IPS DF 6.9 (cell line): ENCODE data around the gene CPEB3.
"Not testable (repeated sequence)": the region's sequence is repeated elsewhere in the genome, so short reads cannot be mapped to it uniquely, and the experiment has no call there.

Experiments used
- DNase-seq: peaks from one replicate; pipeline ENCODE4 v3.0.0-alpha.2; 2013; ENCODE audit warnings: low read depth, low spot score
- H3K27ac ChIP-seq: one replicate; pipeline ENCODE4 v1.5.1; 2013; ENCODE audit warnings: low read length, control low read depth
- H3K27me3 ChIP-seq: 2 replicates; pipeline ENCODE4 v1.6.1; 2013; ENCODE audit warnings: mild to moderate bottlenecking, low read length; ENCODE audit not compliant: control insufficient read depth, insufficient read depth
- H3K36me3 ChIP-seq: 2 replicates; pipeline ENCODE4 v1.6.1; 2013; ENCODE audit warnings: low read length; ENCODE audit not compliant: control insufficient read depth, insufficient read depth
- H3K4me1 ChIP-seq: 2 replicates; pipeline ENCODE4 v1.6.1; 2013; ENCODE audit warnings: low read length; ENCODE audit not compliant: control insufficient read depth, insufficient read depth
- H3K4me3 ChIP-seq: 2 replicates; pipeline ENCODE4 v1.5.1; 2013; ENCODE audit warnings: mild to moderate bottlenecking, low read length
- H3K9me3 ChIP-seq: 2 replicates; pipeline ENCODE4 v1.6.1; 2013; ENCODE audit warnings: low read length, inconsistent platforms; ENCODE audit not compliant: control insufficient read depth, insufficient read depth
- WGBS: extraction: QIAGEN DNeasy Blood & Tissue Kit; methylation state at CpG from one replicate; pipeline ENCODE4 v1.1.7; 2013; ENCODE audit warnings: mixed read lengths, missing lambda C conversion rate; ENCODE audit not compliant: insufficient read length, insufficient coverage; 5-methylcytosine and 5-hydroxymethylcytosine counted together

CPEB3 gene

DNA sequence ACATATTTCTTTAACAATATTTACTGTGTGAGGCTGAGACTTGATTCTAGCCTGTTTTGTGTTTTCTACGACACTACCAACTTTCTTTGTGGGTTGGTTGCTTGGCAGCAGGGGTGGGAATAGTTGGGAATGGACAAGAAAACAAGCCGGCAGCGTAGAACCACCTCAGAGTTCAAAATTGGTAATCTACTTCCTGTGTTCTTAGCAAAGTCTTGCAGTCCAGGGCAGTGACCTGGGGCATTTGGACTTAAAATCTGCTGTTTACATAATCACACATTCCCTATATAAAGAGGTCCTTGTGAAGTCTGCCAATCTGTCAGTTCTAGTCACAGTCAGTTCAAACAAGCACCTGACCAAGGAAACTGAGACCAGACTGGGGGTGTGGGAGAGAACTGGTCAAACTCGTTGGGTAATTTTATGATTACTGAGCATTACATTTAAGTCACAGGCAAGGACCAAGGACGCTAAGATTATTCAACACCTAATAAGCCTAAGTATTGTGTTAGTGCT, 167.9 kb downstream of the CPEB3 start:
- H3K36me3 ChIP-seq, result no peaks in the 10 kb centered on the region
- no CpG with 5 or more reads among the region's 5 CpGs for WGBS
- H3K4me3 ChIP-seq, result no peak overlapping the region
- no peak overlapping the region for H3K27ac ChIP-seq
- no peaks in the 10 kb centered on the region for H3K9me3 ChIP-seq
- no peaks in the 10 kb centered on the region for H3K27me3 ChIP-seq
- DNase-seq, result no peak
- no peaks in the 10 kb centered on the region for H3K4me1 ChIP-seq

- no peaks in the 10 kb centered on the region for H3K4me1 ChIP-seq
- no peaks in the 10 kb centered on the region for H3K9me3 ChIP-seq
- no peak overlapping the region for H3K27ac ChIP-seq
- no peaks in the 10 kb centered on the region for H3K36me3 ChIP-seq
- no peak for DNase-seq
- no CpG with 5 or more reads among the region's 3 CpGs for WGBS
- no peaks in the 10 kb centered on the region for H3K27me3 ChIP-seq
- H3K4me3 ChIP-seq, result no peak overlapping the region
These were observed 169.0 kb downstream of the CPEB3 start for GRCh38 chr10:92121686-92122492.

DNA sequence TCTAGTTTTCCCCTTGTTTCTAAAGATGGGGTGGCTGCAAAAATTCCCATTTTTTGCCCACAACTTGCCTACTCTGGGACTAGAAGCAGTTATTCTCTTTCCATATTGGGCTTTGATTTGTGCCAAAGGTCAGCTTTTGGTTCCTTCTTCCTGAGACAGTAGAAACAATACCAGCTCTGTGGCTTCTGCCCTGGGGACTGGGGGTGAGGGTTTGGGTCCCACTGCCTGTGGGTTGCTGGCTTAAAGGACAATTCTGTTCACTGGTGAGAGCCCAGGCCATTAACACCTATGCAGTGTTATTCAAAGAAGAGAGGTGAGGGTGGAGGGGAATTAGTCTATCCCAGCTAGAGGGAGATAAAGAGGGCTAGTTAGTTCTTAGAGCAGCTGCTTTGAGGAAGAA, 171.5 kb downstream of the CPEB3 start:
- Histone ChIP-seq H3K4me1 (no peaks in the 10 kb centered on the region), H3K4me3 (no peak overlapping the region), H3K27me3 (no peaks in the 10 kb centered on the region), H3K27ac (no peak overlapping the region), H3K9me3 (no peaks in the 10 kb centered on the region), H3K36me3 (no peaks in the 10 kb centered on the region)
- DNase-seq, result no peak

GRCh38 chr10:92114917-92115316, 176.0 kb downstream of the CPEB3 start:
- H3K9me3 ChIP-seq, H3K36me3 ChIP-seq: not testable (repeated sequence)

DNA sequence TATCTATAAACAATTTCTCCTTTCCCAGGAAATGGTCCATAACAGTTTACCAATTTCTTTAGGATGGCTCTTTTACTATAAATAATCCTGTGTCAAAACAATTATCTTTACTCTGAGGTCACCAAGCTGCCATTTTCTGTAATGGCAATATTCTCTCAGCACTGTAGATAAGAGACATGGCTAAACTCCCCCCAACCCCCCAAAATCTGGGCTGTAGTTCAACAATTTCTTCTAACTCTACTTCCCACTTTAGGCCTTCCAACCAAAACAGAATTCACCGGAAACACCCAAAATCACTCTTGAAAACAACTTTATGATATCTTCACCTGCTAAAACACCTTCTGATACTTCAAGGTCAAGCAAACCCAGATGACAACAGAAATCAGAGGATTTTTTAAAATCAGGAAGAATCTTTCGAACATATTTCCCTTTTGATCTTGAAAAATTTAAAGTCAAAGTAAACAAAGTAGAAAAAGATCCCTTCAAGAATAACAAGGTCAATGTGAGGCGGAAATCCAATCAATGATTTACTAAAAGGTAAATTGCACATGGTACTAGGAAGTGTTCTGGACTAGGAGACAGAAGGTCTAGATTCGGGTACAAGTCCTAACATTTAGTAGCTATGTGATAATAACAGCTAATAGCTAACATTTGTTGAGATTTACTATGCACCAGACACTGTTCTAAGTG, 176.8 kb downstream of the CPEB3 start:
- no peak for DNase-seq
- Histone ChIP-seq H3K4me1 (no peaks in the 10 kb centered on the region), H3K36me3 (no peaks in the 10 kb centered on the region), H3K27me3 (no peaks in the 10 kb centered on the region), H3K27ac (no peak overlapping the region), H3K9me3 (no peaks in the 10 kb centered on the region), H3K4me3 (no peak overlapping the region)
- no CpG with 5 or more reads among the region's 4 CpGs for WGBS

More at GRCh38 chr10:92114917-92115316, 176.0 kb downstream of the CPEB3 start:
- WGBS, result no CpG with 5 or more reads among the region's 30 CpGs
- not testable (repeated sequence) for H3K27me3 ChIP-seq, DNase-seq, H3K4me3 ChIP-seq, H3K27ac ChIP-seq, H3K4me1 ChIP-seq

GRCh38 chr10:92112462-92112861, 178.4 kb downstream of the CPEB3 start:
- no peaks in the 10 kb centered on the region for H3K36me3 ChIP-seq
- no peaks in the 10 kb centered on the region for H3K27me3 ChIP-seq
- no CpG with 5 or more reads among the region's 1 CpG for WGBS
- no peaks in the 10 kb centered on the region for H3K9me3 ChIP-seq
- no peak overlapping the region for H3K27ac ChIP-seq
- DNase-seq, result no peak
- no peak overlapping the region for H3K4me3 ChIP-seq
- H3K4me1 ChIP-seq, result no peaks in the 10 kb centered on the region

DNA sequence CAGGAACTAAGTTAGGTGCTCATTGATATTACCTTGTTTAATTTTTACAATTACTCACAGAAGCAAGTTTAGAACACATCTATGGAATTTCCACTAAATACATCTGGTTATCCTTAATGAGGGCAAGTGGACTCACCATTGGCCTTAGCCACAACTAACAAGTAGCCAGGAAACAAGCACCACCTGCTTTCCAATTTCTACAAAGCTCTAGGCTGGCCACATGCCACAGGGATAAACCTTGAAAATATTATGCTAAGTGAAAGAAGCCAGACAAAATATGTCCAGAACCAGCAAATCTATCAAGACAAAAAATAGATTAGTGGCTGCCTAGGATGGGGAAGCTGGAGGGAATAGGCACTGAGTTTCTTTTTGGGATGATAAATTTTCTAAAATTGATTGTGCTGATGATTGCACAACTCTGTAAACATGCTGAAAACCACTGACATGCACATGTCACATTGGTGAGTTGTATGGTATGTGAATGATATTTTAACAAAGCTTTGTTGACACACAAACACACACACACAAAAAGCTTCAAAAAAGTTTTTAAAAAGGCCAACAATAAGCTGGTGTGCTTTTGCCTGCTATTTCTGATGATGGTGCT, 179.4 kb downstream of the CPEB3 start:
- H3K27me3 ChIP-seq, result no peaks in the 10 kb centered on the region
- H3K4me3 ChIP-seq, result no peak overlapping the region
- no peaks in the 10 kb centered on the region for H3K36me3 ChIP-seq
- DNase-seq, result no peak
- no peak overlapping the region for H3K27ac ChIP-seq
- no peaks in the 10 kb centered on the region for H3K9me3 ChIP-seq
- no peaks in the 10 kb centered on the region for H3K4me1 ChIP-seq

DNA sequence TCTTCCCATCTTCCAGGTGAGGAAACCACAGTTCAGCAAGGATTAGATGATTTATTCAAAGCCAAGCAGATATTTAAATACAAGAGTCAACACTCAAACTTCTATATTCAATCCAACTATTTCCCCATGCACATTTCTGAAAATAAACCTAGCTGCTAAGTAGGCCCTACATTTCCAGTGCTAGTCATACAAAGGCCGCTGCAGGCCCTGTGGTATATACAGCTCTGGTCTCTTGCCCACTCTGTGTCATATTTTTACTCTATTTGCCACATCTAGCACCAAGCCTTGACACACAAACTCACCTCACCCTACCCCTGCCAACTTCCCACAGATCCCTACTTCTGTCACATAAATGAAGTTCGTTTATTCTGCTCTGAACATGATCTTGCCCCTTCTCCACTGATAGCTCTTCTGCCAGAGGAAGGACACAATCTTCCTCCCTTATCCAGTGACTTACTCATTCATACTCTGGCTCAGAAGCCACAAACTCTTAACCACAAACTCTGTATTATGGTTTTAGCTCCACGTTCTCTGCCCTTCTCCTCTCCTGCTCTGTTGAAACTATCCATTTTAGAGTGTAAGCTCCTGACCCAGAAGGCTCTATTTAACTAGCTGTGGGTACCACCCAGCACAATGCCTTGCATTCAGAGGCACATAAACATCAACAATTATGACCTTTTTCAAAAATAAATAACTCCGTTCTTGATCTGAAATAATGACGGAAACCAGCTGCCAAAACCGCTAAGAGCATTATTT, 180.7 kb downstream of the CPEB3 start:
- WGBS, result no CpG with 5 or more reads among the region's 6 CpGs
- Histone ChIP-seq H3K9me3 (no peaks in the 10 kb centered on the region), H3K4me3 (no peak overlapping the region), H3K27me3 (no peaks in the 10 kb centered on the region), H3K4me1 (no peaks in the 10 kb centered on the region), H3K27ac (no peak overlapping the region), H3K36me3 (no peaks in the 10 kb centered on the region)
- no peak for DNase-seq

DNA sequence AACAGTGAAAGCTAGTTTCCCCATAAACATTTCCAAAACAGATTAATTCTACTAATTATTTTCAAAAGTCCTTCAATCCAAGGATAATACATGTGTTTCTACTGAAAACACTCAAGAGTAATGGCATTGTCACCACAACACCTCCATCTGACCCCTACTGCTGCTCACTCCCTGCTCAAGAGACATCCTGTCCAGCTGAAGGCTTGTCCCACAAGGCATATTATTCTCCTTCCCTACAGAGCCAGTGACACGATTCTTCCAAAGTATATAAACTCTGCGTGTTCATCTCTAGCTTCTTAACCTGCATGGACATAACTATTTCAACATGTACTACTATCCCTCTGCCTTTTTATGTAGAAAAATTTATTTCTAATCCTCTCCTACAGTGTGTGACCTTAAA, 182.1 kb downstream of the CPEB3 start:
- H3K4me1 ChIP-seq, result no peaks in the 10 kb centered on the region
- DNase-seq, result no peak
- no peaks in the 10 kb centered on the region for H3K36me3 ChIP-seq
- WGBS, result no CpG with 5 or more reads among the region's 2 CpGs
- no peak overlapping the region for H3K4me3 ChIP-seq
- no peak overlapping the region for H3K27ac ChIP-seq
- no peaks in the 10 kb centered on the region for H3K9me3 ChIP-seq
- H3K27me3 ChIP-seq, result no peaks in the 10 kb centered on the region

GRCh38 chr10:92108120-92108519, 182.8 kb downstream of the CPEB3 start:
- Histone ChIP-seq H3K9me3 (no peaks in the 10 kb centered on the region), H3K27me3 (no peaks in the 10 kb centered on the region), H3K4me1 (no peaks in the 10 kb centered on the region), H3K4me3 (no peak overlapping the region), H3K36me3 (no peaks in the 10 kb centered on the region), H3K27ac (no peak overlapping the region)
- no peak for DNase-seq
